K562 (cell line): Measurements from ENCODE around the gene FADS1. TPM values are rescaled to one million over a fixed set of nuclear protein-coding genes. Genes with fewer than 3 reads are reported as not detected.

Experiments used
- E2F6 ChIP-seq, 2 experiments: IDR thresholded peaks; 2 replicates each; pipeline ENCODE4 v1.6.1; 2011; ENCODE audit warnings: borderline replicate concordance in 1 of 2, control low read depth in 1 of 2, low read depth in 1 of 2, low read length in 1 of 2, mild to moderate bottlenecking in 1 of 2, mixed read lengths in 1 of 2, moderate library complexity in 1 of 2; ENCODE audit not compliant: insufficient read depth in 1 of 2, insufficient read length in 1 of 2, poor library complexity in 1 of 2, severe bottlenecking in 1 of 2; ENCODE audit errors: extremely low read depth in 1 of 2
- ELF1 ChIP-seq: fragments of 200-800 bp; sonication (Bioruptor generic); IDR thresholded peaks from 2 replicates; pipeline ENCODE4 v1.6.1; 2016; ENCODE audit warnings: missing genetic modification characterization, missing compliant biosample characterization
- FOXK1 ChIP-seq: sonication (generic); formaldehyde crosslinking; IDR thresholded peaks from 2 replicates; pipeline ENCODE4 v1.8.0; 2022; ENCODE audit warnings: missing genetic modification reagents, mild to moderate bottlenecking, borderline replicate concordance
- FOXP4 ChIP-seq: sonication (generic); formaldehyde crosslinking; IDR thresholded peaks from 2 replicates; pipeline ENCODE4 v1.8.0; 2022; ENCODE audit warnings: mild to moderate bottlenecking, missing genetic modification reagents, borderline replicate concordance
- HES1 ChIP-seq: fragments of 450-650 bp; IDR thresholded peaks from 2 replicates; pipeline ENCODE4 v1.6.1; 2016; ENCODE audit warnings: low read depth, mild to moderate bottlenecking, moderate library complexity
- RBBP5 ChIP-seq: fragments of 200-600 bp; sonication (generic); IDR thresholded peaks from 2 replicates; pipeline ENCODE4 v1.6.1; 2012; ENCODE audit warnings: borderline replicate concordance, mild to moderate bottlenecking, low read length, control low read depth, inconsistent platforms; ENCODE audit not compliant: insufficient read depth, poor library complexity, severe bottlenecking
- TAF1 ChIP-seq: IDR thresholded peaks from 2 replicates; pipeline ENCODE4 v1.6.1; 2011; ENCODE audit warnings: mild to moderate bottlenecking, low read length, moderate library complexity; ENCODE audit not compliant: insufficient read depth, control insufficient read depth, severe bottlenecking; ENCODE audit errors: extremely low read depth
- TCF15 ChIP-seq: fragments of 250-450 bp; sonication (Bioruptor Pico); IDR thresholded peaks from 2 replicates; pipeline ENCODE4 v1.8.0; 2022; ENCODE audit warnings: moderate library complexity, mild to moderate bottlenecking, inconsistent platforms
- ZNF282 ChIP-seq: sonication (generic); formaldehyde crosslinking; IDR thresholded peaks from 2 replicates; pipeline ENCODE4 v1.8.1; 2023; ENCODE audit warnings: missing genetic modification reagents
- polyA plus RNA-seq, 8 experiments: library from polyadenylated mRNA; depleted of rRNA in 4 of 8; stranded (reverse) in 5 of 8; unstranded in 3 of 8; fragments of >200 nt; fragmentation: Nextera tagmentation in 2 of 8; fragmentation: Illumina TruSeq in 1 of 8; extraction: Ambion mirVana in 2 of 8; extraction: Trizol in 1 of 8; gene quantifications; 2 replicates each; pipeline versions ENCODE4 v1.2.1 to v1.2.3, GENCODE V29; 2011 to 2014; ENCODE audit warnings: inconsistent platforms in 1 of 8, missing spikeins in 1 of 8
- total RNA-seq, 7 experiments: library from RNA; depleted of rRNA in 6 of 7; stranded (reverse); fragments of >200 nt in 6 of 7; fragmentation: Illumina TruSeq in 2 of 7; extraction: Trizol in 2 of 7; gene quantifications; 2 replicates each; pipeline versions ENCODE4 v1.2.1 to v1.2.3, GENCODE V29; 2011 to 2021; ENCODE audit warnings: low replicate concordance in 1 of 7

The FADS1 gene
- total and polyA plus RNA-seq, 9 of the 15 experiments (the other 6 are each of a cell fraction or from before 2014, with no cell fraction given) = 110 to 864 (median 364) TPM

GRCh38 chr11:61793083-61793828, 23.5 kb downstream of the FADS1 start (continued):
- peak; percentile 8 for TF ChIP-seq RBBP5
- no peak for TF ChIP-seq TCF15 (CRISPR knock-in tag)
- peak; percentile 9; the same call in 1 of the 2 replicates for TF ChIP-seq FOXK1 (CRISPR knock-in tag)
- no peak for TF ChIP-seq ZNF282 (CRISPR knock-in tag)
- TF ChIP-seq FOXP4 (CRISPR knock-in tag) = 0 out of 2 replicates have a peak, but pooled peaks have one; percentile 14
- TF ChIP-seq E2F6 (IDR thresholded peaks at IDR 0.05; ENCODE audit: borderline replicate concordance in 1 of 2, extremely low read depth in 1 of 2, insufficient read depth in 1 of 2, insufficient read length in 1 of 2, low read depth in 1 of 2, low read length in 1 of 2, poor library complexity in 1 of 2, severe bottlenecking in 1 of 2) = peak; percentile 44 to 58
- TF ChIP-seq ELF1 = no peak
- peak; percentile 1 for TF ChIP-seq TAF1
- TF ChIP-seq HES1 = no peak
